Cardiac fibroblast (primary cell): Measurements from ENCODE around the gene CD9.
A peak's percentile ranks its signal among the peaks of the same experiment; 100 is the strongest.
"Not testable (repeated sequence)": the region's sequence is repeated elsewhere in the genome, so short reads cannot be mapped to it uniquely, and the experiment has no call there.

ENCODE experiments used
- DNase-seq, 2 donors: peaks; one replicate each; pipeline versions ENCODE4 v3.0.0 to v3.0.0-alpha.2; 2010; ENCODE audit warnings: low read depth in 2 of 2
- H3K4me3 ChIP-seq, 2 donors: replicated peaks in 1 of 2; 1 replicate in 1 of 2; 2 replicates in 1 of 2; pipeline ENCODE4 v1.5.1; 2011; ENCODE audit warnings: low read depth in 2 of 2, low read length in 2 of 2, mild to moderate bottlenecking in 2 of 2, moderate library complexity in 1 of 2
- TF ChIP-seq, protein P1 (sequence below): IDR thresholded peaks from one replicate; pipeline ENCODE4 v1.5.1; 2011; ENCODE audit warnings: low read depth, mild to moderate bottlenecking, low read length, inconsistent platforms

The CD9 gene

DNA sequence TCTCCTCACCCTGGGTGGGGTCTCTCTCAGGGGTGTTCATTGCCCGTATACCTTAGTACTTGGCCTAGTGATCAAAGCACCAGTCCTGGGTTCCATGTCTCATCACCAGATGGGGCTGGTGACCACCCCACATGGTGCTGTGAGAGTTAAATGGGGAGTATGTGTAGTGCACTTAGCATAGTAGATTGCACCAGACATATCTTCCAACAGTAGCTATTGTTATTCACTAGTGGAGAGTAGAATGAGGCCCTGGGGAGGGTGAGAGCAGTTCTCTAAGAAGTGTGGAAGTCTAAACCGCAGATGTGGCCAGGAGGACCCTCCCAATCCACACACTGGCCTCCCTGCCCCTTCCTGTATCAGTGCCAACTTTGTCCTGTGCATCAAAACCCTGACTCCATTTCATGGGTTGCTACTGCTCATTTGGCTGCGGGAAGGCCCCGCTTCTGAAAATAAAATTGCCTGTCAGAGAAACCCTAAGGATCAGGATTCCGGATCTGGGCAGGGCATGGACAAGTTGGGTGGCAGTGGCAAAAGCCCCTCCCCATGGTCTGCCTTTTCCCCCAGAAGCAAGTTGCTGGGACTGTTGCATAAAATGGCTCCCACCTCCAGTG, 4.4 kb downstream of the CD9 start:
- TF ChIP-seq, protein P1, sequence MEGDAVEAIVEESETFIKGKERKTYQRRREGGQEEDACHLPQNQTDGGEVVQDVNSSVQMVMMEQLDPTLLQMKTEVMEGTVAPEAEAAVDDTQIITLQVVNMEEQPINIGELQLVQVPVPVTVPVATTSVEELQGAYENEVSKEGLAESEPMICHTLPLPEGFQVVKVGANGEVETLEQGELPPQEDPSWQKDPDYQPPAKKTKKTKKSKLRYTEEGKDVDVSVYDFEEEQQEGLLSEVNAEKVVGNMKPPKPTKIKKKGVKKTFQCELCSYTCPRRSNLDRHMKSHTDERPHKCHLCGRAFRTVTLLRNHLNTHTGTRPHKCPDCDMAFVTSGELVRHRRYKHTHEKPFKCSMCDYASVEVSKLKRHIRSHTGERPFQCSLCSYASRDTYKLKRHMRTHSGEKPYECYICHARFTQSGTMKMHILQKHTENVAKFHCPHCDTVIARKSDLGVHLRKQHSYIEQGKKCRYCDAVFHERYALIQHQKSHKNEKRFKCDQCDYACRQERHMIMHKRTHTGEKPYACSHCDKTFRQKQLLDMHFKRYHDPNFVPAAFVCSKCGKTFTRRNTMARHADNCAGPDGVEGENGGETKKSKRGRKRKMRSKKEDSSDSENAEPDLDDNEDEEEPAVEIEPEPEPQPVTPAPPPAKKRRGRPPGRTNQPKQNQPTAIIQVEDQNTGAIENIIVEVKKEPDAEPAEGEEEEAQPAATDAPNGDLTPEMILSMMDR, result no peak
- no peak overlapping the region for H3K4me3 ChIP-seq
- DNase-seq, result peak in 1 of 2 donors; percentile 46

DNA sequence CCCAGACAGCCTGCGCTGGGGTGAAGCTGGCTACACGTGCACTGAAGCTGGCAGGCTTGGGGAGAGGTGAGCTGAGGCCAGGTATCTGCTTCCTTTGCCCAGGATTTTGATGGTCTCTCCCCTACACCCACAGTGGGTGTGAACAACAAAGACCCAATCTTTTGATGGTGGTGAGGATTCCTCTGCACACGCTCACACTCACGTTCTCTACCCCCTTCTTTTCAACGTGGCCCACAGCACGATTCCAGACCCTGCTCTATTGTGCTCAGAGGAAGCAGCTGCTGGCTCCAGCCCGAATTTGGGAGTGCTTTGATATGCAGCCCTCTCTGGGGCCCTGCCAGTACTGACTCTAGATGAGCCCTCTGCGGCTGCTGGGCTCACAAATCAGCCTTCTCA, 4.9 kb downstream of the CD9 start:
- TF ChIP-seq, protein P1, result no peak
- no peak overlapping the region for H3K4me3 ChIP-seq
- peak in 1 of 2 donors; percentile 63 for DNase-seq

DNA sequence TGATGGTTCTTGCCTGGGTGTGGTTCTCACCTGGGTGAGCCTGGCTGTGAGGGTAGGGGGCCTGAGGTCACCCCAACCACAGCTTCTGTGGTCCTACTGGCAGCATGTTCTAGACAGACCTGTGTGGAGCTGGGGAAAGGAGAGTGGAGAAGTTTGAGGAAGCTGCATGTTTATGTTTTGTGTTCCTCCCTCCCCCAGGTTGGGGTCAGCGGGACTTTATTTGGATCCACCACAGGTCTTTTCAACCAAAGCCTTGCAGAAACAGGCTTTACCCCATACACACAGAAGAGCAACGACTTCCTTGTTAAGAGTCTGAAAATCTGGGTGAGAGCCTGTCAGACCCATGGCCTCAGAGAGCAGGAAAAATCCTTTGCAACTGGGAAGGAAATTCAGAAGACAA, 5.6 kb downstream of the CD9 start:
- TF ChIP-seq, protein P1, result no peak
- H3K4me3 ChIP-seq, result no peak overlapping the region
- no peak for DNase-seq

DNA sequence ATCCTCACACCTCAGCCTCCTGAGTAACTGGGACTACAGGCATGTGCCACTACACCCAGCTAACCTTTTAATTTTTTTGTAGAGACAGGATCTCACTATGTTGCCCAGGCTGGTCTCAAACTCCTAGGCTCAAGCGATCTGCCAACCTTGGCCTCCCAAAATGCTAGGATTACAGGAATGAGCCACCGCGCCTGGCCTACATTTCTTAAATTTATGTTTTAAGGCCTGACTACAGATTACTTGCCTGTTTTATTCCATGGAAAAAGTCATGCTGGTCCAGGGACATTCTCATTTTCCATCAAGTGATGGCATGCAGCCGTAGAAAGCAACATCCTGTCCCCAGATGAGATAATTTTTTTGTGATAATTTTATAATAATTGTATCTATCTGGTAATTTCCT, 6.1 kb downstream of the CD9 start:
- TF ChIP-seq, protein P1, result no peak
- H3K4me3 ChIP-seq, result no peak overlapping the region
- DNase-seq, result no peak

DNA sequence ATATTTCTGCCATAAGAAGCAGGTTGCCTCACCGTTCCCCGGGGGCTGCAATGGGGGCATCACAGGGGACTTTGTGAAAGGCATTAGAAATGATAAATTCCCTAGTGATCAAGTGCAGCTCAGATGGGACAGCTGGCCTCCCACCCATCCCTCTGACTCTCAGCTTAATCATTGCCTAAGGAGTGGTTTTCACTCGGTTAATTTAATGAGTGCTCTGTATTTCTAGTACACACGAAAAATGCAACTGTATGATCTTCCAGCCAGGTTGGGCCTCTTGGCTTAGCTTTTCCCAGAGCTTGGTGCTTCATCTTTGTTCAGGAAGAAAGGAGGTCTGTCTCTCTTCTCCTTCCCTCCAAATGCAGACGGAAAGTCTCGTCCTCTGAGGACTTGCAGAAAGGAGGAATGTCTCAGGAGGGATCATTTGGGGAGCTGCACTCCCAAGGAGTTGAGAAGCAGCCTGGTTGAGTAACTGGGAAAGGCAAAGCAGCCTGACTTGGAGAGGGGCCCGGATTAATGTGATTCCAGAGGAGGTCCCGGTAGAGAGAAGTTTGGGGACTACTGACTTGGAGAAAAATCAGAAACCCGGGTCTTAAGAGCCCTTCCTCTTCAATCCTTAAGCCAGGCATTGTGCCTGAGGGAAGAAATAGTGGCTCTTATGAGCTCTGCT, 7.2 kb downstream of the CD9 start:
- TF ChIP-seq, protein P1, result no peak
- DNase-seq, result no peak
- no peak overlapping the region for H3K4me3 ChIP-seq

DNA sequence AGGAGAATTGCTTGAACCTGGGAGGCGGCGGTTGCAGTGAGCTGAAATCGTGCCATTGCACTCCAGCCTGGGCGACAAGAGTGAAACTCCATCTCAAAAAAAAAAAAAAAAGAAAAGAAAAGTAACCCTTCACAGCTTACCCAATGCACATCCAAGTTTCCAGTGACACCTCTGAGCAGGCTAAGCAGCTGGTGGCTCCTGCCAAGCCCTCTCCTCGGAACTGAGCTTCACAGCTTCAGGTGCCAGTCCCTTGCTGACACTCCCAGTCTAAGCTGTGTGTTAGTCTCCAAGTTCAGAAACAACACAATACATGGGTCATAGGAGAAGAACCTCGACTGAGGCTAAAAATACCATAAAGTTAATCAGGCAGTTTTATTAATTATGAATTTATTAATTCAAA, 7.9 kb downstream of the CD9 start:
- TF ChIP-seq, protein P1, result no peak
- no peak overlapping the region for H3K4me3 ChIP-seq
- no peak for DNase-seq

DNA sequence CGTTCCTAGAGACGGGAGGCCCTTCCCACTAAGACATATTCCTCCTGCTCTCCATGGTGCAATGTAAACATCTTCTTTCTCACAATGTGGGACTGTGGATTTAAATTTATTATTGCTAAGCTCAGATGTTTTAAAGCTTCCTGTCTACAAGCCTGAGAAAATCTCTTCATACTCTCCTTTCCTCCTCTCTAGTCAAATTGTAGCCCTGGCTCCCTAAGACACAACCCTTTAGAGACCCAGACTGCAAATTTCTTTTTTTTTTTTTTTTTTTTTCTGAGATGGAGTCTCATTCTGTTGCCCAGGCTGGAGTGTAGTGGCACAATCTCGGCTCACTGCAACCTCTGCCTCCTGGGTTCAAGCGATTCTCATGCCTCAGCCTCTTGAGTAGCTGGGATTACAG, 9.2 kb downstream of the CD9 start:
- not testable (repeated sequence) for H3K4me3 ChIP-seq, DNase-seq
